Motor neuron (in vitro differentiated cells): ENCODE measurements around the gene ST6GALNAC3. TPM values are rescaled to one million over a fixed set of nuclear protein-coding genes. Genes with fewer than 3 reads are reported as not detected.
"Not testable (repeated sequence)": the region's sequence is repeated elsewhere in the genome, so short reads cannot be mapped to it uniquely, and the experiment has no call there.

Experiments
- ATAC-seq, 8 experiments: fragments of 200-7000 bp; cut with Tn5 transposase; replicated peaks in 6 of 8; 2 replicates each; pipeline ENCODE4 v1.8.0; 2021; ENCODE audit warnings: mild to moderate bottlenecking in 8 of 8, moderate library complexity in 8 of 8
- H3K27ac ChIP-seq, 2 donors: fragments of 250-450 bp; sonication (Bioruptor Pico); 2 replicates each; pipeline ENCODE4 v1.9.0; 2021; ENCODE audit warnings: antibody characterized with exemption in 2 of 2, mild to moderate bottlenecking in 2 of 2, moderate library complexity in 1 of 2
- H3K4me1 ChIP-seq, 2 donors: fragments of 250-450 bp; sonication (Bioruptor Pico); replicated peaks in 1 of 2; 2 replicates each; pipeline ENCODE4 v1.6.1; 2021; ENCODE audit warnings: antibody characterized with exemption in 2 of 2, mild to moderate bottlenecking in 2 of 2, moderate library complexity in 1 of 2
- H3K4me3 ChIP-seq, 5 donors: fragments of 250-450 bp; sonication (Bioruptor Pico); 2 replicates each; pipeline ENCODE4 v1.9.0; 2021; ENCODE audit warnings: antibody characterized with exemption in 5 of 5, mild to moderate bottlenecking in 5 of 5, moderate library complexity in 4 of 5
- WGBS, 10 experiments: fragments of 450-650 bp; shearing (Covaris generic); methylation state at CpG; one replicate each; pipeline ENCODE4 v1.0.0; 2022; 5-methylcytosine and 5-hydroxymethylcytosine counted together
- in situ Hi-C, 9 experiments: fragments of 400-800 bp; cut with MboI; loops; one replicate each; pipeline ENCODE4 v1.15.0; 2021; ENCODE audit warnings: low sequenced_read_pairs in 9 of 9, low pct_unique_long_range_greater_than_20kb in 2 of 9; ENCODE audit not compliant: unreplicated experiment in 9 of 9
- total RNA-seq, 8 experiments: library from RNA; unstranded; fragments of 300-600 nt; gene quantifications; 2 replicates each; pipeline versions ENCODE4 v1.2.3 to v1.2.4, GENCODE V29; 2022

The ST6GALNAC3 gene
- total RNA-seq, 8 experiments from 2014 or later: 0.31 to 39.5 (median 3.9) TPM; not detected in 1

DNA sequence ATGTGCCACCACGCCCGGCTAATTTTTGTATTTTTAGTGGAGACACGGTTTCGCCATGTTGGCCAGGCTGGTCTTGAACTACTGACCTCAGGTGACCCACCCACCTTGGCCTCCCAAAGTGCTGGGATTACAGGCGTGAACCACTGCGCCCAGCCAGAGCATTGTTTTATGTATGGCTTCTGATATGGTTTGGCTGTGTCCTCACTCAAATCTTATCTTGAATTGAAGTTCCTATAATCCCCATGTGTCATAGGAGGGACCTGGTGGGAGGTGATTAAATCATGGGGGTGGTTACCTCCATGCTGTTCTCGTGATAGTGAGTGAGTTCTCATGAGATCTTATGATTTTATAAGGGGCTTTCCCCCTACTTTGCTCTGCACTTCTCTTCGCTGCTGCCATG, 22.5 kb downstream of the ST6GALNAC3 start:
- H3K27ac ChIP-seq, in situ Hi-C loops, ATAC-seq, H3K4me3 ChIP-seq: not testable (repeated sequence)
- WGBS, 10 experiments: 55 to 100% (median 95%) methylated on average over 1 to 7 of the region's 8 CpGs; no CpG with 5 or more reads in 3 of the 10 experiments
- H3K4me1 ChIP-seq: peaks cover 4 to 14% of the 10 kb centered on the region in 2 donors

DNA sequence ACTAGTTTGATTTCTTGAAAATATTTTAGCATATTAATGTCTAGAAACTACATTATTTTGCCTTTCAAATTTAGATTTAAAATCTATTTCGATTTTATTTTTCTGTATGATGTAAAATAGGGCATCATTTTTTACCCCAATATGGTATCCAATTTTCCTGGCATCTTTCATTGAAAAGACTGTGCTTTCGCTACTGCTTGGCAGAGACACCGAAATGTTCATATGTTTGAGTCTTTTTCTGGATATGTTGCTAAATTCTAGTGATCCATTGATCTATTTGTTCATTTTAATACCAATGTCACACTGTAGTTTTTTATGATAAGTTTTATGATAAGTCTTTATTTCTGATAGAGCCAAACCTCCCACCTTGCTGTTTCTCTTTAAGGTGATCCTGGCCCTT, 24.3 kb downstream of the ST6GALNAC3 start:
- WGBS, 10 experiments: 21 to 96% (median 71%) methylated on average over 2 to 3 of the region's 3 CpGs
- peaks cover 7 to 18% of the 10 kb centered on the region in 2 donors for H3K4me1 ChIP-seq
- no peak for ATAC-seq
- H3K4me3 ChIP-seq: no peak overlapping the region
- no peak overlapping the region for H3K27ac ChIP-seq
- in situ Hi-C loops: no loop called here

DNA sequence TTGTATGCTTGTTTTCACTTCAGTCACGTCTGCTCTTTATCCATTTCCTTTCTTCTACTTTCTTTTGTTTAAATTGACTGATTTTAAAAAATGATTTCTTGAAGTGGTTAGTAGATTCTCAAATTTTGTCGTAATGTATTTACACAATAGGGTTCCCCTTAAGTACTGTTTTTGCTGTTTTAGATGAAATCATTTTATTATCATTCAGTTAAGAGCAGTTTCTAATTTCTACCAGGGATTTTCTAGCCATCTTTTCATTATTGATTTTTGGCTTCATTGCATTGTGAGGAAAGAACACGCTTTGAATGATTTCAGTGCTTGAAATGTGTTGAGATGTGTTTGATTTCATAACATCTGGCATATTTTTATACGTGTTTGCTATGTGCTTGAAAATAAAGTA, 27.0 kb downstream of the ST6GALNAC3 start:
- peaks cover 11 to 14% of the 10 kb centered on the region in 2 donors for H3K4me1 ChIP-seq
- H3K27ac ChIP-seq: no peak overlapping the region
- in situ Hi-C loops: no loop called here
- no peak for ATAC-seq
- 0 to 90% (median 79%) methylated on average over 2 to 4 of the region's 4 CpGs for WGBS, 10 experiments
- H3K4me3 ChIP-seq: no peak overlapping the region

GRCh38 chr1:76102046-76102445, 27.5 kb downstream of the ST6GALNAC3 start:
- no peak overlapping the region for H3K4me3 ChIP-seq
- peaks cover 11 to 14% of the 10 kb centered on the region in 2 donors for H3K4me1 ChIP-seq
- 20 to 100% (median 89%) methylated on average over 1 of the region's 1 CpG; no CpG with 5 or more reads in 2 of the 10 experiments for WGBS, 10 experiments
- no peak overlapping the region for H3K27ac ChIP-seq
- in situ Hi-C loops: no loop called here
- ATAC-seq: no peak

DNA sequence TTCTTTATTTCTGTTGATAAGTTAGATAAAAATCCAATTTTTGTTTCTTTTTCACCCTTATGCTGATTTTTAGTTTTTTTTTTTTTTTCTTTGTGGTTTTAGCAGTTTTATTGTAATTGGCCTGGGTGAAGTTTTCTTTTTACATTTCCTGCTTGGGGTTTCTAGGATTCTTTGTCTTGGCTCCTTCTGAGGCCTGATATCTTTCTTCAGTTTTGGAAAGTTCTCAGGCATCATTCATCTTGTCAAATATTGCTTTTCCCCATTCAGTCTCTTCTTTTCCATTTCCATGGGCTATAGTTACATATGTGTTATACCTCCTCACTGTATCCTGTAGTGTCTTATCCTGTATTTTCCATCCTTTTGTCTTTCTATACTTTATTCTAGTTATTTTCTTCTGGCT, 28.5 kb downstream of the ST6GALNAC3 start:
- H3K4me1 ChIP-seq: peaks cover 11 to 14% of the 10 kb centered on the region in 2 donors
- in situ Hi-C loops: no loop called here
- no peak overlapping the region for H3K27ac ChIP-seq
- ATAC-seq: no peak
- no peak overlapping the region for H3K4me3 ChIP-seq

- in situ Hi-C loops: no loop called here
- Histone ChIP-seq H3K4me3 (no peak overlapping the region), H3K4me1 (peaks cover 11 to 14% of the 10 kb centered on the region in 2 donors), H3K27ac (no peak overlapping the region)
- ATAC-seq: no peak
- WGBS, 10 experiments: 0 to 94% (median 40%) methylated on average over 1 to 2 of the region's 2 CpGs; no CpG with 5 or more reads in 1 of the 10 experiments
Observed at GRCh38 chr1:76105372-76105771, 30.8 kb downstream of the ST6GALNAC3 start.

DNA sequence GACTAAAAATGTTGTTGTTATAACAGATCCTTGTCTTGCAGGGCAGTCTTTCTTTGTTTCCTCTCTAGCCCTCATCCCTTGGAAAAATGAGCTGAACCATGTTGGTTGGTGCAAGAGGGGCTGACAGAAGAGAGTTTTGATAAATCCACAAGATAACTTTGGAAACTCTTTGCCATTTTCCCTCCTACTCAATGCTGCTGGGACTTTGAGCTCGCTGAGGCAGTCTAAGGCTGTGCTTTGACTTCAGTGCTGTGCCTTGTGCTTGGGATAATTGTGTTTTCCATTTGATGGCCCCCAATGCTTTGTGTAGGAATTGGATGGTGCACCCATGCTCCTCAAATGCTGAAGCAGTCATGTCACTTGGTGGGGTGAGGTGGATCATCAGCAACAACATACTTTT, 31.7 kb downstream of the ST6GALNAC3 start:
- H3K4me1 ChIP-seq: peaks cover 11 to 13% of the 10 kb centered on the region in 2 donors
- no peak for ATAC-seq
- in situ Hi-C loops: no loop called here

DNA sequence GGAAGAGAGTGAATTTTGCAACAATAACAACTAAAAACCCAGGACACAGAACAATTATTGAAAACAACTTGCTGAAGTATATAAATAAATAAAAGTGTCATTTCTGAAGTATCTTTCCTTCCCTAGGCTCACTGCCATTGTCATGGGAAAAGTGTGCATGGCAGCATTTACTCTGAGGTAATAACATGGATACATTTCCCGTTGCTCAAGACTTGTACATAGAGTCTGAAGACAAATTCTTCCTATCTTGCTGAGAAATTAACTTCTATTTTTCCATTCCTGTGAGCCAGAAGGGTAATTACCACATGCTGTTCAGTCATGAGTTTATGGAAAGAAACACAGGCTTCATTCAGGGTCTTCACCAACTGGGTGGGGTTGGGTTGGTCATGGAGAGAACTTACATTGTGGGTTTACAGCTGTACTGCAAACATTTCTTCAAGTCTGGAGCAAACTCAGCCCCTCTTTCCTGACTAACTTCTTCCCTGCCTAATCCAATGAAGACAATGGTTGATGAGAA, 32.2 kb downstream of the ST6GALNAC3 start:
- in situ Hi-C loops: no loop called here
- Histone ChIP-seq H3K27ac (no peak overlapping the region), H3K4me1 (peaks cover 7 to 11% of the 10 kb centered on the region in 2 donors), H3K4me3 (no peak overlapping the region)
- no peak for ATAC-seq
- WGBS, 10 experiments: 0 to 100% (median 84%) methylated on average over 1 of the region's 1 CpG; no CpG with 5 or more reads in 2 of the 10 experiments

More for the DNA sequence above, 31.7 kb downstream of the ST6GALNAC3 start:
- no peak overlapping the region for H3K27ac ChIP-seq
- H3K4me3 ChIP-seq: no peak overlapping the region
- WGBS, 10 experiments: 0 to 100% (median 89%) methylated on average over 1 of the region's 1 CpG; no CpG with 5 or more reads in 2 of the 10 experiments

GRCh38 chr1:76109404-76109803, 34.9 kb downstream of the ST6GALNAC3 start:
- ATAC-seq: no peak
- Histone ChIP-seq H3K4me1 (peaks cover 0 to 4% of the 10 kb centered on the region in 2 donors), H3K4me3 (no peak overlapping the region), H3K27ac (no peak overlapping the region)
- 93 to 100% (median 96%) methylated on average over 2 to 4 of the region's 4 CpGs; no CpG with 5 or more reads in 5 of the 10 experiments for WGBS, 10 experiments
- in situ Hi-C loops: no loop called here

DNA sequence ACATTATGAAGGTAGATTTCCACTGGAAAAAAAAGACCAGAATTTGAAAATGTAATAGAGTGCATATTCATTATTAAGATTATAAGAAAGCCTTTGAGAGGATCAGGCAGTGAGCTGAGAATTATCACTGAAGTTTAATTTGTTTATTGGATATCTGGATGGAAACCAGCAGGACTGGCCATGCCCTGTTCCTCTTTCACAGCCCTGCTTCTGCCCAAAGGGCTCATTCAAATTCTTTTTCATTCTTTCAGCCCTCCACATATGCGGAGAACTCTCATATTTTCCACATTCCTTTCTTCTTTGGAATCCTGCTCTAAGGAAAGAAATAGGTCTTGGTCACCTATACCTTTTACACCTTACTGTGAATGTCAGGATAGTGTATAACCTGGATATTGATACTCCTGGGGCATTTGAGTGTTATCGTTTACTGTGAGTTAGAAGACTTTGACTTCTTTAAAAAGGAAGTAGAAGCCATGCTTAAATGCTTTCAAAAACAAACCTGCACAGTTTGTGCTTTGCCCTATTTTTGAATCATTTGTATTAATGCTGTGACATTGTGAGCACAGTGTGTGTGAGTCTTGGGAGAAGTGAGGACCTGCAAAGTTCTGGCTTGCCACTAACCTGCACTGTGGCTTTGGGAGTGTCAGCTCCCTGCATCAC, 35.5 kb downstream of the ST6GALNAC3 start:
- Histone ChIP-seq H3K4me3 (no peak overlapping the region), H3K4me1 (peaks cover 0 to 4% of the 10 kb centered on the region in 2 donors), H3K27ac (no peak overlapping the region)
- 0 to 100% (median 50%) methylated on average over 1 to 2 of the region's 2 CpGs; no CpG with 5 or more reads in 1 of the 10 experiments for WGBS, 10 experiments
- in situ Hi-C loops: no loop called here
- no peak for ATAC-seq

DNA sequence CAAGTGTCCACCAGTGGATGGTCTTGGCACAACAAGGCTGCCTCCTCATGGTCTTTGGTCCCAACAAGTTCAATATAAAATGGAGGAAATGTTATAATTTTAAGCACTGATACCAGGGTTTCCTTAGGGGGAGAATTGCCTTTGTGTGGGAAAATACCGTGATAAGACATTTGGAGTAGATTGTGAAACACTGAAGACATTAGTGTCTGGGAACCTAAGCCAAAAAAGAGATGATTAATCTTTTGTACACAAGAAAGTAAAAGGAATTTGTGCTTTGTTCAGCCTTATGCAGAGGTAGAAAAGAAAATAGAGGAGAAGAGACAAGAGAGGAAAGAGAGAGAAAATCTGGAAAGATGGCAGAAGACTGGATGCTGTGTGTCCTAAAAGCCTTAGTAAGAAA, 36.1 kb downstream of the ST6GALNAC3 start:
- no peak for ATAC-seq
- in situ Hi-C loops: no loop called here
- Histone ChIP-seq H3K4me3 (no peak overlapping the region), H3K4me1 (peaks cover 0 to 4% of the 10 kb centered on the region in 2 donors), H3K27ac (no peak overlapping the region)
- WGBS, 10 experiments: 0 to 100% (median 83%) methylated on average over 1 of the region's 1 CpG; no CpG with 5 or more reads in 1 of the 10 experiments

GRCh38 chr1:76112321-76112720, 37.8 kb downstream of the ST6GALNAC3 start:
- H3K4me1 ChIP-seq, H3K4me3 ChIP-seq, ATAC-seq, H3K27ac ChIP-seq, in situ Hi-C loops: not testable (repeated sequence)
- no CpG with 5 or more reads among the region's 35 CpGs for WGBS, 10 experiments

DNA sequence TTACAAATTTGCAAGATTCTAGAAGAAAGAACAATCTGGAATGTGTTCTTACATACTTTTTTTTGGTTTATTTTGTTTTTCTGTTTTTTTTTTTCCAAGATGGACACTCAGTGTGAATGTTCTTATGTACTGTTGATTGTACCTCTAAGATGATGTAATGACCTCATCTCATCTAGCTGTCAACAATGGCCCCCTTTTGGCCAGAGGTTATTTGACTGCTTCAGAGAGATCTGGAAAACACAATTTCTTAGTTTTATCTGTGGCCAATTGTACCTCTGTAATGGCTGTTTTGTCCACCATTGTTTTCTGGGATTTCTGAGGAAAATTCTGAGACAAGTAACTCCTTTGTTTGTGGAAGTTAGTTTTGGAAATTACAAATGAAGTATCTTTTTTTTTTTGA, 38.9 kb downstream of the ST6GALNAC3 start:
- no peak overlapping the region for H3K4me3 ChIP-seq
- ATAC-seq: no peak
- in situ Hi-C loops: no loop called here
- no peaks in the 10 kb centered on the region for H3K4me1 ChIP-seq
- H3K27ac ChIP-seq: no peak overlapping the region

DNA sequence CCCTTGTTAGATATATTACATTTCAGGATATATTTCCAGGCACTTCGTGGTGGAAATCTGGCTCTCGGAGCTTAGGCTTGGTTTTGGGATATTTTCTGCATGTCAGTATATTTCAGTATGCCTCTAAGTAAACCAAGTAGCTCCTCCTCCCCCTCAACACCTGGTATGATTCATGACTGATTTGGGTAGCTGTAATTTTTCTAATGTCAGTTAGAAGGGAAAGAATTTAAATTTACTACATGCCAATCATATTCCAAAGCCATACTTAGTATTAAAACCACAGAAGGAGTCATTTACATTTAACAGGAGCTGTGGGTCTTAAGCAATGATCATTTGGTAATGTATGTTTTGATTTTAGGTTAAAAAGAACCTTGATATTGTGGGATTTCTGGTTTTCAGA, 40.6 kb downstream of the ST6GALNAC3 start:
- in situ Hi-C loops: no loop called here
- Histone ChIP-seq H3K4me3 (no peak overlapping the region), H3K4me1 (no peaks in the 10 kb centered on the region), H3K27ac (no peak overlapping the region)
- WGBS, 10 experiments: 60 to 100% (median 86%) methylated on average over 1 to 2 of the region's 2 CpGs; no CpG with 5 or more reads in 1 of the 10 experiments
- no peak for ATAC-seq
